Measurements from ENCODE around the gene CSTPP1. TPM values are rescaled to one million over a fixed set of nuclear protein-coding genes. Genes with fewer than 3 reads are reported as not detected.

Gene CSTPP1
- total RNA-seq, 1 donor from 2014 or later: 36.9 TPM

- no peak for TF ChIP-seq CTCF (IDR thresholded peaks at IDR 0.05)
- Mint-ChIP-seq H3K4me3 (ENCODE audit: unreplicated experiment) (no peak overlapping the region), H3K27ac (ENCODE audit: unreplicated experiment) (peak overlapping the region; percentile 47), H3K4me1 (ENCODE audit: unreplicated experiment) (peaks cover 4% of the 10 kb centered on the region), H3K9me3 (ENCODE audit: unreplicated experiment) (no peaks in the 10 kb centered on the region), H3K36me3 (ENCODE audit: unreplicated experiment) (peaks cover 20% of the 10 kb centered on the region), H3K27me3 (ENCODE audit: unreplicated experiment) (no peaks in the 10 kb centered on the region)
- no peak for DNase-seq (ENCODE audit: extremely low spot score, unreplicated experiment)
Observed at GRCh38 chr11:47165253-47165840, 228.8 kb downstream of the CSTPP1 start.

- no peak for DNase-seq (ENCODE audit: extremely low spot score, unreplicated experiment)
- no peaks in the 10 kb centered on the region for H3K9me3 Mint-ChIP-seq (ENCODE audit: unreplicated experiment)
- H3K27me3 Mint-ChIP-seq (ENCODE audit: unreplicated experiment): no peaks in the 10 kb centered on the region
- no peak for TF ChIP-seq CTCF (IDR thresholded peaks at IDR 0.05)
- H3K4me3 Mint-ChIP-seq (ENCODE audit: unreplicated experiment): no peak overlapping the region
- no peak overlapping the region for H3K27ac Mint-ChIP-seq (ENCODE audit: unreplicated experiment)
- peaks cover 4% of the 10 kb centered on the region for H3K4me1 Mint-ChIP-seq (ENCODE audit: unreplicated experiment)
- H3K36me3 Mint-ChIP-seq (ENCODE audit: unreplicated experiment): peaks cover 24% of the 10 kb centered on the region
Observed at GRCh38 chr11:47166368-47166767, 229.8 kb downstream of the CSTPP1 start.

- Mint-ChIP-seq H3K27me3 (ENCODE audit: unreplicated experiment) (no peaks in the 10 kb centered on the region), H3K36me3 (ENCODE audit: unreplicated experiment) (peaks cover 26% of the 10 kb centered on the region), H3K27ac (ENCODE audit: unreplicated experiment) (no peak overlapping the region), H3K4me1 (ENCODE audit: unreplicated experiment) (peaks cover 12% of the 10 kb centered on the region), H3K9me3 (ENCODE audit: unreplicated experiment) (no peaks in the 10 kb centered on the region), H3K4me3 (ENCODE audit: unreplicated experiment) (no peak overlapping the region)
- no peak for TF ChIP-seq CTCF (IDR thresholded peaks at IDR 0.05)
- no peak for DNase-seq (ENCODE audit: extremely low spot score, unreplicated experiment)
Observed at GRCh38 chr11:47171061-47171838, 234.7 kb downstream of the CSTPP1 start.

GRCh38 chr11:47171856-47172255 is 235.3 kb downstream of the CSTPP1 start:
- TF ChIP-seq CTCF (IDR thresholded peaks at IDR 0.05): no peak
- no peaks in the 10 kb centered on the region for H3K27me3 Mint-ChIP-seq (ENCODE audit: unreplicated experiment)
- H3K4me1 Mint-ChIP-seq (ENCODE audit: unreplicated experiment): peaks cover 15% of the 10 kb centered on the region
- peaks cover 26% of the 10 kb centered on the region for H3K36me3 Mint-ChIP-seq (ENCODE audit: unreplicated experiment)
- no peak overlapping the region for H3K4me3 Mint-ChIP-seq (ENCODE audit: unreplicated experiment)
- H3K27ac Mint-ChIP-seq (ENCODE audit: unreplicated experiment): no peak overlapping the region
- DNase-seq (ENCODE audit: extremely low spot score, unreplicated experiment): no peak
- H3K9me3 Mint-ChIP-seq (ENCODE audit: unreplicated experiment): no peaks in the 10 kb centered on the region

GRCh38 chr11:47172740-47173336 is 236.3 kb downstream of the CSTPP1 start:
- peaks cover 22% of the 10 kb centered on the region for H3K4me1 Mint-ChIP-seq (ENCODE audit: unreplicated experiment)
- H3K9me3 Mint-ChIP-seq (ENCODE audit: unreplicated experiment): no peaks in the 10 kb centered on the region
- no peak for TF ChIP-seq CTCF (IDR thresholded peaks at IDR 0.05)
- H3K27ac Mint-ChIP-seq (ENCODE audit: unreplicated experiment): no peak overlapping the region
- H3K36me3 Mint-ChIP-seq (ENCODE audit: unreplicated experiment): peaks cover 20% of the 10 kb centered on the region
- H3K4me3 Mint-ChIP-seq (ENCODE audit: unreplicated experiment): no peak overlapping the region
- H3K27me3 Mint-ChIP-seq (ENCODE audit: unreplicated experiment): no peaks in the 10 kb centered on the region
- DNase-seq (ENCODE audit: extremely low spot score, unreplicated experiment): no peak
